Stimulated activated CD4-positive, alpha-beta T cell treated with anti-CD3 and anti-CD28 coated beads, Interleukin-1b, Interleukin-23, amount 100 ng/mL, for 1 hour (primary cell): ENCODE measurements around the gene PPP1R3F.

Experiments
- DNase-seq, 2 donors: peaks; one replicate each; pipeline ENCODE4 v3.0.0-alpha.2; 2020; ENCODE audit warnings: low read depth in 2 of 2

PPP1R3F gene, protein sequence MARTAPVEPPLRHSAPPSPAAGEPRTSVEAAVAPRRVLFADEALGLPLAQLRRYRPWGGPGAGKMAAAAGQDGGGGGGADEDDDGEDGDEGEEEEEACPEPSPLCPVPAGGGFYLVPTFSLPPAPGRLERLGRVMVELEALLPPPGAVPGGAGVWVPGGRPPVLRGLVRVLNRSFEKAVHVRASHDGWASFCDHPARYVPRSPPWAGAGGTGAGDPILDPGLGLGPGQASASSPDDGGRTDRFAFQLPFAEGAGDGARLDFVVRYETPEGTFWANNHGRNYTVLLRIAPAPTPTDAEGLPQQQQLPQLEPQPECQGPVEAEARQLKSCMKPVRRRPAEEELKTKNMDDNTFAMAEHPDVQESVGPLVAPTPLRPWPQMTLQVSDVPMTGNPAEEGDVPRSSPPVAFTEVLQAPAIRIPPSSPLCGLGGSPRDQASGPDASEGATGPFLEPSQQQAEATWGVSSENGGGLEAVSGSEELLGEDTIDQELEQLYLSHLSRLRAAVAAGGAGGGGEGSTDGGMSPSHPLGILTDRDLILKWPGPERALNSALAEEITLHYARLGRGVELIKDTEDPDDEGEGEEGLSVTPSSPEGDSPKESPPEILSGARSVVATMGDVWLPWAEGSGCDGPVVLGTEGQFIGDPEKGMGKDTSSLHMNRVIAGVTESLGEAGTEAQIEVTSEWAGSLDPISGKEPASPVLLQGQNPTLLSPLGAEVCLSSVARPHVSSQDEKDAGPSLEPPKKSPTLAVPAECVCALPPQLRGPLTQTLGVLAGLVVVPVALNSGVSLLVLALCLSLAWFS

DNA sequence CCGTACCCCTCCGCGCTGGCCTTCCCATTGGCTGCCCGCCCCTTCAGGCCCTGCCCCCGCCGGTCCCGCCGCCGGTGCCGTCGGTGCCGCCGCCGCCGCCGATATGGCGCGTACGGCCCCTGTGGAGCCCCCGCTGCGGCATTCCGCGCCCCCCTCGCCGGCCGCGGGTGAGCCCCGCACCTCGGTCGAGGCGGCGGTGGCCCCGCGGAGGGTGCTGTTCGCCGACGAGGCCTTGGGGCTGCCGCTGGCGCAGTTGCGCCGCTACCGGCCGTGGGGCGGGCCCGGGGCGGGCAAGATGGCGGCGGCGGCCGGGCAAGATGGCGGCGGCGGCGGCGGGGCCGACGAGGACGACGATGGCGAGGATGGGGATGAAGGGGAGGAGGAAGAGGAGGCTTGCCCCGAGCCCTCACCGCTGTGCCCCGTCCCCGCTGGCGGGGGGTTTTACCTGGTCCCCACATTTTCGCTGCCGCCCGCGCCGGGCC lies at the start of gene PPP1R3F:
Gene PPP1R3F, plus strand, starts transcription at position 27 of the 482 bp plus-strand sequence. Its CDS starts 77 bp downstream, at position 104.
- DNase-seq, result peak in 1 of 2 donors; percentile 9

DNA sequence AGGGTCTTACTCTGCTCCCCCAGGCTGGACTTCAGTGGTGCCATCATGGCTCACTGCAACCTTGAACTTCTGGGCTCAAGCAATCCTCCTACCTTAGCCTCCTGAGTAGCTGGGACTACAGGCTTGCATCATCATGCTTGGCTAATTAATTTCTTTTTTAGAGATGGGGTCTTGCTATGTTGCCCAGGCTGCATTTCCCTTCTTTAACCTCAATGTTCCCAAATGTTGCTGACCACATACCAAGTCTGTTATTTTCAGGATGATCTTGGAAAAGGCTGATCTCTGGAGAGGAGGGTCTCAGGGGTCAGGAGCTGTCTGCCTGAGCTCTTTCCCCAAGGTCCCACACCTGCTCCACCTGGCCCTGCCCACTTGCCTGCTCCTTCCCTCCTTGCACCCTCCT lies 49.5 kb upstream of the PPP1R3F start:
- no peak for DNase-seq

DNA sequence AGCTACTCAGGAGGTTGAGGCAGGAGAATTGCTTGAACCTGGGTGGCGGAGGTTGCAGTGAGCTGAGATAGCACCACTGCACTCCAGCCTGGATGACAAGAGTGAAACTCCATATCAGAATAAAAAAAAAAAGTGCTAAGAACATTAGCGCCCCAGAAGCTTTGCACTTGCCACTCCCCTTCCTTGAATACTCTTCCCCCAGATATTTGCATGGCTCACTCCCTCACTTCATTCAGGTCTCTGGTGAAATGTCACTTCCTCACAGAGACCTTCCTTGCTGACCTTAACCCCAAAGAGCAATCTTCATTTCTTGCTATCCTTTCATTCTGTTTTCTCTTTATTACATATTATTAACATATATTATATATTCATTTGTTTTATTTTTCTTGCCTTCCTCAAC lies 47.7 kb upstream of the PPP1R3F start:
- no peak for DNase-seq

DNA sequence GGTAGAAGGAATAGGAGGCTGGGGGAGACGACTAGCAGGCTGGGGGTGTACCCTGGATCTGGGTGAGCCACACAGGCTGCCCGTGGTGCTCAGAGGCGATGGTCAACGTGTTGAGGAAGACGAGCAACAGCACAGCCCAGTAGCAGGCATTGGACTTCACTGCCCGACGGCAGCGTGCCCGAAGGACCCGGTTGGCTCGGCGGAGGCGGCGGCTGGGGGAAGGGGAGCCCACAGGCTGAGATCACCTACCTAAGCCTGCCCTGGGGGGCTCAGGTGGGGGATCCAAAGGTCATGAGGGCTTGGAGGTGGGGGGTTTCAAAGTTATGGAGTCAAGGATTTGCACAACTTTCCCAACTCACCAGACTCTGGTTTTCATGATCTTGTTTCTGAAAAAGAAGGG lies 43.7 kb upstream of the PPP1R3F start:
- no peak for DNase-seq

DNA sequence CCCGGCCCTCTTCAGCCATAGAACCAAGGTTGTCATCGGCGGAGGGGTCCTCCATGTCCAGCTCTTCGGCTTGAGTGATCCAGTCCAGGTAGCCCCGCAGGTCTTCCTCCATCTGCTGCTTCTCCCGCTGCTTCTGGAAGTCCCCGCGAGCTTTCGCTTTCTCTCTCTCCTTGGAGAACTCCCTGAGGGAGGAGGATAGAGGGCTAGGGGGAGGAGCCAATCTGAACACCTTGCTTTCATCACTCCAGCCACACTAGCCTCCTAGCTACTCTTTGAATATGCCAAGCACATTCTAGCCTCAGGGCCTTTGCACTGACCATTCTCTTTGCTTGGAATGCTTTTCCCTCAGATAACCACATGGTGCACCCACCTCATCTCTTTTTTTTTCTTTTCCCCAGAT lies 42.6 kb upstream of the PPP1R3F start:
- DNase-seq, result no peak

DNA sequence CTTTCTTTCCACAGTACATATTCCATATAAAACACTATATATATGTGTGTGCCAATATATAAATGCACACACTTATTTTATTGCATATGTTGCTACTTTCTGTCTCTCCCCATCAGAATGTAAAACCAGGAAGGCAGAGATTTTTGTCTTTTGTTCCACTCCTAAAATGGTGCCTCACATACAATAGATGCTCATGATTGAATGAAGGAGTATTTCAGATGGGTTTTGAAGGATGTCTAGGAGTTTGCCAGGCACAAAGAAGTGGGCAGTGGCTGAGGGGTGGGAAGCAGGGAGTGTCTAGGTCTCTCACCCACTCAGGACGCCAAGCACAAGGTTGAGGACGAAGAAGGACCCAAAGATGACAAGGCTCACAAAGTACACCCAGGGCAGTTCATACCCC lies 41.9 kb upstream of the PPP1R3F start:
- no peak for DNase-seq

DNA sequence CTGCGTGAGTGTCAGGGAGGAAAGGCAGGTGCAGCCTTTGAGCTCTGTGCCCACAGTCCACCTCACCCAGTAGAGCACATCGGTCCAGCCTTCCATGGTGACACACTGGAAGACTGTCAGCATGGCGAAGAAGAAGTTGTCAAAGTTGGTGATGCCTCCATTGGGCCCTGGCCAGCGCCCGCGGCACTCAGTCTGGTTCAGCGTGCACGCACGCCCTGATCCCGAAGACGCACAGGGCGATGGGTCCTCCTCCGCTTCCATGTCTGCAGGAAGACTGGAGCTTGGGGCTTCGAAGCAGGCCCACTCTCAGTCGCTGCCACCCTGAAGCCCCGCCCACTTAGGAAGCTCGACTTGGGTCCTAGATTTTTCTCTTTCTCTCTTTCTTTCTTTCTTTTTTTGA lies 41.4 kb upstream of the PPP1R3F start:
- DNase-seq, result no peak

DNA sequence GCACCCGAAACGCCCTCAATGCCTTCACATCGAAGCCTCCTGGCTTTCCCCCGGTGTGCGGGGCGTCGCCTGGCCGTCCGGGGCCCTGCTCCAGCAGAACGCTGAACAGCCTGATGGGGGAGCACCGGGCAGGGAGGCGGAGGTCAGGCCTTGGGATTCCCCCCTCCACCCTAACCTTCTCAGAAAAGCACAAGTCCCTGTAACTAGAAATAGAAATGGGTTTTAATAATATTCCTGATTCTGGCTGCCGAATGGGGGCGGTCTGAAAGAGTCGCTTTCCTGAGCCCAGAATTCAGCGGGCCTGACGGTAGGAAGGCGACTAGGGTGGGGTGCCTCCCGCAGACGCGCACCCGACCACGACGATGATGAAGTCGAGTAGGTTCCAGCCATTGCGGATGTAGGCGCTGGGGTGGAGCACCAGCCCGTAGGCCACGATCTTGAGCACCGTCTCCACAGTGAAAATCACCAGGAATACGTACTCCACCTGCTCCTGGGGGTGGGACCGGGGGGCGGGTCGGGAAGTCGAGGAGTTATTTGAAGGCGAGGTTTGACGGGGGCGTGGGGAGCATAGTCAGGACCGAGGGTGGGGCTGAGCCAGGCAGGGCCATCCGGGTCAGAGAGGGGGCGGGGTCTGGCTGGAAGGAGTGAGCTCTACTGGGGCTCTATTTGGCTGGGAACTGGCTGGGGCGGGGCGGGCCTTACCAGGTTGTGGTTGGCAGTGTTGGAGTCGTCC lies 38.9 kb upstream of the PPP1R3F start:
- peak in 1 of 2 donors; percentile 1 for DNase-seq

DNA sequence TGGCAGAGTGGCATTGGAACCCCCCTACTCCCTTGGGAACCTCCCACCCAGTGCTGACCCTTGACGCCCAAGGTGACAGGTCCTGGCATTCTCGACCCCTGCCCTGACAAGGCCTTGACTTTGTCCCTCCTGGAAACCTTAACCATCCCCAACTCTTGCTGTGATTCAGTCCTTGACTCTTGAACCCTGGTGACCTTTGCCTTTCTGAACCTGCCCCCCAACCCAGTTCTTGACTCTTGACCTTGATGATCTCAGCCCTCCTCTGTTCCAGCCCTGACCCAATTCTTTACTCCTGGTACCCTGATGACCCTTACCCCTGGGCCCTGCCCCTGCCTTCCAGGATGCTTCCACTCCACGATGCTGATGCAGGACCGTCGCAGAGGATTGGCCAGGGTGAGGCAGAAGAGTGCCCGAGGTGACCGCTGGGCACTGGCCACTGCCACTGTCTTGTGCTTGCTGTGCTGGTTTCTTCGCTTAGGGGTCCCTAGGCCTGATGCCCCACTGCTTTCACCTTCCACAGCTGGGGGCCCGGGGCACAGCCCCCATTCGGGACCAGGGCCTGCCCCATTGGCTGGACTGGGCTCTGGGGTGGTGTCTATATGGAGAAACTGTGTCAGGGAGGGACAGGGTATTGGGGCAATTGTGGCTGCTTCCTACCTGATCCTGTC lies 38.1 kb upstream of the PPP1R3F start:
- no peak for DNase-seq

DNA sequence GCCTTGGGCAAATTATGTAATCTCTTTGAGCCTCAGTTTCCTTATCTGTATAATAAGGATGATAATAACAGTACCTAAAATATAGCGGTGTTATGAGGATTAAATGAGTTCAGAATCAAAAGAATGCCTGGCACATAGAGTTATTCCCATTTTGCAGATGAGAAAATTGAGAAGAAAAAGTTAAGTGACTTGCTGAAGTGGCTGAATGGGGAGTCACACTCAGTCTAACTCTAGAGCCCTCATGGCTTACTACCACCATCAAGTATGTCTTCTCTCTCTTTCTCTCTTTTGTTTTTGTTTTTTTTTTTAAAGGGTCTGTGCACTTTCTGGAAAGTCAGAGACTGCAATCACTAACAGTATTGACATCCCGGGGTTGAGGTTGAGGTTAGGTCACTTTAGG lies 37.1 kb upstream of the PPP1R3F start:
- no peak for DNase-seq

DNA sequence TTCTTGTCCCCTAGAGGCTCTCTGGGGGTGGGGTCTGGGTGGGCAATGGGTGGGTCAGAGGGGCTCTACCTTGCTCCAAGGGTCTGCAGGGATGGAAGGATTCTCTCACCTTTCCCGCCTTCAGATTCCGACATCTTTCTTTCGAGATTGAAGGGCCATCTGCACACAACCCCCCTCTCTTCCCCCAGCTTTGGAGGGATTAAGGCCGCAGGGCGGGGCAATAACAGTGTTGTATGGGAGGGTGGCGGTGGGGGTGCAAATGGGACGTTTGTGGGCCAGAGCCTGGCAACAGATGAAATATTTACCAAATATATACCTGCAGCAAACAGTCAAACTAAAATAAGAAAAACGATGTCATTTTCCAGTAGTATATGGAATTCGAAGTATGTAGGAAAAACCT lies 36.4 kb upstream of the PPP1R3F start, which contains the start of gene CACNA1F:
Gene CACNA1F, minus strand, starts transcription at position 165 of the 400 bp plus-strand sequence. Its CDS starts 31 bp downstream, at position 134.
- DNase-seq, result no peak

DNA sequence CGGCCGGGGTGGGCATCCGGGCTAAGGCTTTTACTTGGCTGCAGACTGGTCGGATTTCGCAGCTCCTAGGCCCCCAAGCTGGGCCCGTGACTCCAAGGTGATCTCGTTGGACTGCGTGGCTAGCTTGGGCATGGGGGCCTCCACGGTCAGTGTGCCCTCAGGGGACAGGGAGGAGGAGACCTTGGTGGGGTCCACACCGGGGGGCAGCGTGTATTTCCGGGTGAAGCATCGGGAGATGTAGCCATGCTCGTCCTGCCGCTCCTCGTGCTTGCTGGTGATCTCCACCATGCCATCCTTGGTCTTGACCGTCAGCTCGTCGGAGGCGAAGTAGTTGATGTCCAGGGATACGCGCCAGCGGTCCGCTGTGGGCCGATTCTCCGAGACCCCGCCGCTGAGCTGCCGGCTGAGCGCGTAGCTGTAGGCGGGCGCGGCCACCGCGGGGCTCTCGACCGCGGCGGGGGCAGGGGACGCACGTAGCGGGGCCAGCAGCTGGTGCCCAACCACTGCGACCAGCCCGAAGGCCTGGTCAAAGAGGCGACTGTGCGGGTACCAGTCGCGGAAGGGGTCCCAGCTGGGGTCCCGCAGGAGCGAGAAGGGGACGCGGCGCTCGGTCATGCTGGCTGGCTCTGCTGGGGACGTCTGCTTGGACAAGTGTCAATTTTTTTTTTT lies 35.6 kb upstream of the PPP1R3F start:
- DNase-seq, result no peak

DNA sequence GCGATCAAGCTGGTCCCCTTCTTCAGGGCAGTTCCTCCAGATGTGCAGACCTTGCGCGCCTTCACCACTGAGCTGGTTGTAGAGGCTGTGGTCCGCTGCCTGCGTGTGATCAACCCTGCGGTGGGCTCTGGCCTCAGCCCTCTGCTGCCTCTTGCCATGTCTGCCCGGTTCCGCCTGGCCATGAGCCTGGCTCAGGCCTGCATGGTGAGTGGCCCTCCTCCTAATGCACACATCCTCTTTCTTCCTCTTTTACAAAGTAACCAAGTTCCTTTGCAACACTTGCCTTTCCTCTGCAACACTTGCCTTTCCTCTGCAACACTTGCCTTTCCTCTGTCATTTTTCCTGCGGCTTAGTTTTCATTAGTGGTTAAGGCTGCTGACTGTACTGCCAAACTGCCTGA lies 32.5 kb upstream of the PPP1R3F start:
- no peak for DNase-seq

DNA sequence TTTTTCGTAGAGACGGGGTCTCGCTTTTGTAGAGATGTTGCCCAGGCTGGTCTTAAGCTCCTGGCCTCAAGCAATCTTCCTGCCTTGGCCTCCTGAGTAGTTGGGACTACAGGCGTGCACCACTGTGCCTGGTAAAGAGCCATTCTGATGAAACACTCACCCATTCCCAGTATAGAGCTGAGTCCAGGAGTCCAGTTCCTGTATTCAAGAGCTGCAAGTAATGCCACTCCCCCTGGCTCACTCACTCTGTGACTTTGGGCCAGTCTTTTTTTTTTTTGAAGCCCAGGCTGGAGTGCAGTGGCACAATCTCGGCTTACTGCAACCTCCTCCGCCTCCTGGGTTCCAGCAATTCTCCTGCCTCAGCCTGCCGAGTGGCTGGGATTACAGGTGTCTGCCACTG lies 30.9 kb upstream of the PPP1R3F start:
- no peak for DNase-seq

DNA sequence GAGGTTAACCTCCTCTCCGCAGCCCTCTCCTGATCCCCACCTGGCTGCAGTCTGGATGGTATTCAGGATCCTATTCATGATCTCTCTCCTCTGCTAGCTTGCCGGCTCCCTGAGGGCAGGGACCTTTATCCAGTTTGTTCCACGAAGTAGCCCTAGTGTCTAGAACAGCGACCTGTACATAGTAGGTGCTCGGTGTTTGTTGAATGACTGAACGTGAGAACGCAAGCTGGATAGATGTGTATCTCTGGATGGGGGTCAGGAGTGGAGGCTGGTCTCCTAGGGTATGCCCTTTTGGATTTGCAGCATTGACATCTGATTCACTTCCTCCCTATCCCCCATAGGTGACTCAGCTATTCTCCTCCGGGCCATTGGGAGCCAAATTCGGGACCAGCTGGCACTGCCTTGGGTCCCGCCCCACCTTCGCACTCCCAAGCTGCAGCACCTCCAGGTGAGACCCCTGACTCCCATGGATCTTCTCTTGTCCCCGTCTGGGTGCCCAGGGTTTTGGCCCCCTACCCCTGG lies 27.0 kb upstream of the PPP1R3F start:
- no peak for DNase-seq

DNA sequence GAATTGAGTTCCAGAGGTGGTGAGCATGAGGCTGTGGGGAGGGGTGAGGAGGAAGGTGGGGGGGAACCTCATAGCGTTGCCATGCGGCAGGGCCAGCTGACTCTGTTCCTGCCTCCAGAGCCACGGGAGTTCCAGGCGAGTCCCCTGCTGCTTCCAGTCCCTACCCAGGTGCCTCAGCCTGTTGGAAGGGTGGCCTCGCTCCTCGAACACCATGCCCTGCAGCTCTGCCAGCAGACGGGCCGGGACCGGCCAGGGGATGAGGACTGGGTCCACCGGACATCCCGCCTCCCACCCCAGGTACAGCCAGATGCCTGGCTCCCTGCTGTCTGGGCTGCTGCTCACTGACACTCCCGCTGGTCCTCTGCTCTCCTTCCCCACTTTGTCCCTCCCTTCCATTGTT lies 26.4 kb upstream of the PPP1R3F start:
- DNase-seq, result no peak

DNA sequence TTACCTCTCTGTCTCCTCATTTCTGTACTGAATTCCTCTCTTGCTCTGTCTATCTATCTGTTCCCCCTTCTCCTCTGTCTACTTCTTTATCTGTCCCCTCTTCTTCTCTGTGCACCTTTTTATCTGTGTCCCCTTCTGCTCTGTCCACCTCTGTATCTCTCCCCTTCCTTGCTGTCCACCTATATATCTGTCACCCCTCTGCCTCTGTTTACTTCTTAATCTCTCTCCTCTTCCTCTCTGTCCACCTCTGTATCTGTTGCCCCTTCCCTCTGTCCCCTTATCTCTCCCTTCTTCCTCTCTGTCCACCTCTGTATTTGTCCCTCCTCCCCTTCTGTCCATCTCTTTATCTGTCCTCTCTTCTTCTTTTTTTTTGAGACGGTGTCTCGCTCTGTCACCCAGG lies 25.4 kb upstream of the PPP1R3F start:
- DNase-seq, result no peak

DNA sequence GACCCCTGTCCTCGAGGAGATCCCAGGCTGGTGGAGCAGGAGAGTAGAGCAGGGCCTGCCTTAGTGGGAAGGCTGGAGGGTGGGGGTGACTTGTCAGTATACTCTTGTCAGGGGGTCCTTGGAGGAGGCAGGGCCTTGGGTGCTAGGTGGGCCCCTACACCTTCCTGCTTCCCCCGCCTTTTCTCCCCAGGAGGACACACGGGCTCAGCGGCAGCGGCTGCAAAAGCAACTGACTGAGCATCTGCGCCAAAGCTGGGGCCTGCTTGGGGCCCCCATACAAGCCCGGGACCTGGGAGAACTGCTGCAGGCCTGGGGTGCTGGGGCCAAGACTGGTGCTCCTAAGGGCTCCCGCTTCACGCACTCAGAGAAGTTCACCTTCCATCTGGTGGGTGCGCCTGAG lies 23.1 kb upstream of the PPP1R3F start:
- DNase-seq, result no peak

DNA sequence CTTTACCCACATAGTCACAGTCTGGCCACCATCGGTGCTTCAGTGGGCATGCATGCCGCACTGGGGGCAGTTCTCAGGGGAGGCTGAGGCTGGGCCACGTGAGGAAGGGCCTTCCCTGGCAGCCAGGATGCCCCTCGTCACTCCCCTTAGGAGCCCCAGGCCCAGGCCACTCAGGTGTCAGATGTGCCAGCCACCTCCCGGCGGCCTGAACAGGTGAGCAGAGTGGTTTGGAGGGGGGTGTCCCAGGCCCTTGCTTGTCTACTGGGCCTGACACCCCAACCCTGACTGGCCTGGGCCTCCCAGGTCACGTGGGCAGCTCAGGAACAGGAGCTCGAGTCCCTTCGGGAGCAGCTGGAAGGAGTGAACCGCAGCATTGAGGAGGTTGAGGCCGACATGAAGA lies 22.2 kb upstream of the PPP1R3F start:
- DNase-seq, result no peak

DNA sequence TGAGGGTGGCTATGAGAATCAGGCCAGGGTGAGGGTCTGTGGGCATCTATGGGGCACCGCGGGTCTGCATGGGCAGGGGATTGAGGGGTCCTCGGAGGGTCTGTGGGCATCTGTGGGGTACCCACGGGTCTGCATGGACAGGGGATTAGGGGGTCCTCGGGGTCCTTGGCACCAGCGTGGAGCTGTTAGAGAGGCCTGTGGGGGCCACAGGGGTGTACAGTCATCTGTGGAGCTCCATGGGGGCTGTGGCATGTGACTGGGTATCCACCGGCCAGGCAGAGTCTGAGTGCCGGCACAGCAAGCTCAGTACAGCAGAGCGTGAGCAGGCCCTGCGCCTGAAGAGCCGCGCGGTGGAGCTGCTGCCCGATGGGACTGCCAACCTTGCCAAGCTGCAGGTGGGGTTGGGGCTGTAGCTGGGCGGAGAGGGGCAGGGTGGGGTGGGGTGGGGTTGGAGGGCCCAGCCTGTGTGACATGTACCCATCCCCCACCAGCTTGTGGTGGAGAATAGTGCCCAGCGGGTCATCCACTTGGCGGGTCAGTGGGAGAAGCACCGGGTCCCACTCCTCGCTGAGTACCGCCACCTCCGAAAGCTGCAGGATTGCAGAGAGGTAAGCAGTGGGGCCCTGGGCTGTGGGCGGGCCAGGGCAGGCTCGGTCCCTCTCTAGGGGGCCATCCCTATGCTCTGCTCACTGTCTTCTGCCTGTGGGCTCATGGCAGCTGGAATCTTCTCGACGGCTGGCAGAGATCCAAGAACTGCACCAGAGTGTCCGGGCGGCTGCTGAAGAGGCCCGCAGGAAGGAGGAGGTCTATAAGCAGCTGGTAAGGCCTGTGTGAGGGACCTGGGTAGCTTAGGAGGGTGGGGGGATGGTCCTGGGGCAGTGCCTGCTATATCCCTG lies 21.4 kb upstream of the PPP1R3F start:
- DNase-seq, result no peak
